Measurements from ENCODE around the gene PTPRM.

PTPRM gene

DNA sequence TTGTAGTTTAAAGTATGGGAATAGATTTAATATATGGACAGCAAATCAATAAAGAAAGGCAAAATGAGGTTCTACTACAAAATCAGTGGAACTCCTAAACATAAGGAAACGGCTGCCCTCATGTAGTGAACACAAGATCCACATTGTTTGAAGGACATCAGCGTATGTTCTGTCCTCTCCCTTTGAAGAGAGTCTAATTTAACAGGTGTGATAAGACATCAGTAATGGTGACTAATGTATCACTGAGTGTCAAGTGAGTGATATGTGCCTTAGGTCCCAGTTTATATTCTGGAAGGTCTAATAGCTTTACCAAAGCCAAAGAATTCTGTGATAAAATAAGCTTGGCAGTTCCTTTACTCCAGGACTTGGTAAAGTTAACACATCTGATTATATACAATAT, 248.7 kb downstream of the PTPRM start:
- H3K36me3 ChIP-seq (ENCODE audit: insufficient read depth, low read length) = no peaks in the 10 kb centered on the region
- H3K9ac ChIP-seq (ENCODE audit: low read depth, low read length) = no peak overlapping the region
- no peaks in the 10 kb centered on the region for H3K4me1 ChIP-seq (ENCODE audit: insufficient read depth, low read length)

DNA sequence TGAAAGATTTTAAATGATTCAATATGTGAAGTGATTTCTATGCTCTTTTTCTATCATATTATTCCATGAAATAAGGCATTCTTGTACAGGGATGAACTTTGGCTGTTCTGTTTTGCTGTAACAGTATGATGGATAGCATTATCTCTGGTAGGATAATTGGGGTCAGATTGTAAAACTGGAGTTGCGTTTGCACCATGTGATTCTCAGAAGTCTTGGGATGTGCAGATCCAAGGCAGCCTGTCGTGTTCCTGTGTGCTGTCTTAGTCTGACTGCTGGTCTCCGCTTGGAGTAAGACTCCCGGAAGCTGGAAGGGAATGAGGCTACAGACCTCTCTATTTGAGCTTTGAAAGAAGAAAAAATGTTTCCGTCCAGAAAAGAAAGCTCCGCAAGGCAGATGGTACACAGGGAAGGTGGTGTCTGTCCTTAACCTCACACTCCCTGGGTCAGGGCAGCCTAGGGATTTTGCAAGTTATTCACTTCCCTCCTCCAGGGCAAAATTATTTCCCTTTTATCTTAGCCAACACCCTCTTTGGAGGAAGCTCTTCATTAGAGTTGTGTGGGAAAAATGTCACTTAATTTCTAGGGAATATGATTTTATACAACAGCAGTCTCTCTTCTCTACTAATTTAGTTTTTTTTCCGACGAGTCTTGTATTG, 250.6 kb downstream of the PTPRM start:
- H3K4me1 ChIP-seq (ENCODE audit: insufficient read depth, low read length) = no peaks in the 10 kb centered on the region
- no peaks in the 10 kb centered on the region for H3K36me3 ChIP-seq (ENCODE audit: insufficient read depth, low read length)
- H3K9me3 ChIP-seq (ENCODE audit: control insufficient read depth, insufficient read depth, low read length) = peaks cover 19% of the 10 kb centered on the region; the same call in 1 of the 2 replicates
- no peak overlapping the region for H3K9ac ChIP-seq (ENCODE audit: low read depth, low read length)

More for the DNA sequence above, 248.7 kb downstream of the PTPRM start:
- peaks cover 19% of the 10 kb centered on the region; the same call in 1 of the 2 replicates for H3K9me3 ChIP-seq (ENCODE audit: control insufficient read depth, insufficient read depth, low read length)

DNA sequence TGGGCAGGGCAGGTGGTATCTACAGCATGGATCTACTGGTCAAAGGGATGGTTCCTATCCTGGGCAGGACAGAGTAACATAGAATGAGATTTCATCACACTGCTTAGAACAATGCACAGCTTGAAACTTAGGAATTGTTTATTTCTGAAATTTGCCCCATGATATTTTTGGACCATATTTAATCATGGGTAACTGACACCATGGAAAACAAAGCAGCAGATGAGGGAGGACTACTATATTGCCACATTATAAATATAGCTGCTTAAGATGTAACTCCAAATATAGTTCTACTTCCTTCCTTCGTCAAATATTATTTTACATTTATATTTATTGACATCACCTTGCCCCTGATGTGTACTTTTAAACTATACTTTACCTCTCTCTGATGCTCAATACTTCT, 254.7 kb downstream of the PTPRM start:
- Histone ChIP-seq H3K9ac (ENCODE audit: low read depth, low read length) (no peak overlapping the region), H3K4me1 (ENCODE audit: insufficient read depth, low read length) (no peaks in the 10 kb centered on the region)

DNA sequence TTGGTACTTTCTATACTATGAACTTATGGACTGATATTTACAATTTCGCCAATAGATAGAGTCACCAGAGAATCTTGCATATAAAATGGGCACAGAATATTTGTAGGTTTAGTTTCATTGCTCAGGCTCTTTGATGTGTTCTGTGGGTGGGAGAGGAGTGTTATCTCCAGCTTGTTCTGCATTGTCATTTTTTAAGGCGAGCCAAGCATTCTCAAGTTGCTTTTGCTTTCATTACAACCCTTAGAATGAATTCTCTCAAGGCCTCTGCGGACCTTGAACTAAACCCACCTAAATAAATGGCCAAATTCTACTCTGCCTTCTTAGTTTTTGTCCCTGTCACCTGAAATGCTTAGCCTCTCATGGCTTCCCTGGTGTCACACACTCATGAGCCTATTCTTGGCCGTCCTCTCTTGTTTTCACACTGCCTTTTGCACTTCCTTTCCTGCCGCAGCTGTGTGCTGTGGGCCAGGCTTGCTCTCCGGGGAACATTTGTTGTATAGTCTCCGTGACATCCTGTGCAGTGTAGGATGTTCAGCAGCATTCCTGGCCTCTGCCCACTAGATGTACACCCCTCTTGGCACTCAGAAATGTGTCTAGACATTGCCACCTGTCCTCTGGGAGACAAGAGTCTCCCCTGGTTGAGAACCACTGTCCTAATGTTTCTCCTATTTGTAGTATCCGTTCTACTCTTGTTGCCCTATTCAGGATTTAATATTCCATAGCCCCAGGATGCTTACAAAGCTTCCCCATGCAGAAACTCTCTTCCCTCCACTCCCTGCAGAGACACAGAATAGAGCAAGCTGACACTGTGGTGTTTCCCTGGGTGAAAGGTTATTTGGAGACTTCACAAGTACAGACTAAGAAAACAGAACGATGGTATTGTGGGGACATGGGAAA, 255.6 kb downstream of the PTPRM start:
- Histone ChIP-seq H3K9ac (ENCODE audit: low read depth, low read length) (no peak overlapping the region), H3K9me3 (ENCODE audit: control insufficient read depth, insufficient read depth, low read length) (no peaks in the 10 kb centered on the region), H3K36me3 (ENCODE audit: insufficient read depth, low read length) (no peaks in the 10 kb centered on the region), H3K4me1 (ENCODE audit: insufficient read depth, low read length) (no peaks in the 10 kb centered on the region)

More for the DNA sequence above, 254.7 kb downstream of the PTPRM start:
- no peaks in the 10 kb centered on the region for H3K36me3 ChIP-seq (ENCODE audit: insufficient read depth, low read length)
- H3K9me3 ChIP-seq (ENCODE audit: control insufficient read depth, insufficient read depth, low read length) = no peaks in the 10 kb centered on the region

DNA sequence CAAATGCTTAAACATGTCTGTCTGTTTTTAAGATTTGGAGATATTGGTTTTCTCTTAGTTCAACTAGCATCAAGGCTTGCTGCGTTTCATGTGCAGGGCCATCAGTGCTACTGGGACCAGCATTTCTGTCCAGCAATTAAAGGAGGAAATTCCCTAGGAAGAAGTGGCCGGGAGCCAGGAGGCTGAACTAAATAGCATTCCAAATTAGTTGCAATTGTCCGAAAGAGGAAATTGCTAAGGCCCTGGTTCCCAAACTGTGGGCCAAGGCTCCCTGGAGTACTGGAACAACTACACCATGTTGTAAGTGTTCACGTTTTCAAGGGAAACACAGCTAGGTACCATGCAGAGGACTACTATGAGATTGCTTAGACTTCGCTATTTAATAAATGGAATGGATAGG, 257.9 kb downstream of the PTPRM start:
- no peaks in the 10 kb centered on the region for H3K36me3 ChIP-seq (ENCODE audit: insufficient read depth, low read length)
- no peaks in the 10 kb centered on the region for H3K9me3 ChIP-seq (ENCODE audit: control insufficient read depth, insufficient read depth, low read length)
- H3K4me1 ChIP-seq (ENCODE audit: insufficient read depth, low read length) = no peaks in the 10 kb centered on the region
- no peak overlapping the region for H3K9ac ChIP-seq (ENCODE audit: low read depth, low read length)

DNA sequence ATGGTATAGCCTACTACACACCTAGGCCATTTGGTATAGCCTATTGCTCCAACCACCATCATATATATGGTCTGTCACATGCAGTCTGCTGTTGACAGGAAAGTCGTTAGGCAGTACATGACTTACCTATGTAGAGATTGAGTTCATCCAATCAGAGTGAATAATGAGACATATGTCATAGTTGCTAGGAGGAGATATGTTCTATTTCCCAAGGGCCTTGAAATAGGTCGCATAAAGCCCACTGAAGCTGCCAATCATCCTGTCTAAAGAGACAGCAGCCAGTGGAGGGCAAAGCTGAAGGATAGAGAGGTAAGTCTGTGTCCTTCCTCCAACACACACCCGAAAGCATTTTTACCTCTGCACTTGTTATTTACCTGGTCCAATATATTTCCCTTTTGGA, 263.4 kb downstream of the PTPRM start:
- Histone ChIP-seq H3K36me3 (ENCODE audit: insufficient read depth, low read length) (no peaks in the 10 kb centered on the region), H3K4me1 (ENCODE audit: insufficient read depth, low read length) (no peaks in the 10 kb centered on the region), H3K9ac (ENCODE audit: low read depth, low read length) (no peak overlapping the region), H3K9me3 (ENCODE audit: control insufficient read depth, insufficient read depth, low read length) (no peaks in the 10 kb centered on the region; the same call in 1 of the 2 replicates)

DNA sequence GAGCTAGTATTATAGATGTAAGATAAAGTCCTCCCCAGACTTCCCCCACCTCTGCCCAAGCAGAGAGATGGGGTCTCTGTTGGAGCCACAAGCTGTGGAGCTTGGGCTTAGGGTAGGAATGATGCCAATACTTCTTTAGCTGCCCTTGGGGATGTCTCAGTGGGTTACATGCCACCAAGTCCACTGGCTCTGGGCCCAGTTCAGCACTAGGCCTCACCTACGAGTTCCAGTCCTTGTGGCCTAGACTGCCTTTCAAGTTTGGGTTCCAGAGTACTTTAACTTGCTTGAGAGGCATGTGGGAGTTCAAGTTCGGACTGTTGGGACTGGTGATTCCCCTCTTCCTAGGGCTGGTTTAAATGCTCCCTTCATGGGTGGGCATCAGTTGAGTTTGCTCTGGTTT, 272.4 kb downstream of the PTPRM start:
- Histone ChIP-seq H3K9me3 (ENCODE audit: control insufficient read depth, insufficient read depth, low read length) (peaks cover 11% of the 10 kb centered on the region), H3K9ac (ENCODE audit: low read depth, low read length) (no peak overlapping the region), H3K36me3 (ENCODE audit: insufficient read depth, low read length) (no peaks in the 10 kb centered on the region), H3K4me1 (ENCODE audit: insufficient read depth, low read length) (no peaks in the 10 kb centered on the region)

DNA sequence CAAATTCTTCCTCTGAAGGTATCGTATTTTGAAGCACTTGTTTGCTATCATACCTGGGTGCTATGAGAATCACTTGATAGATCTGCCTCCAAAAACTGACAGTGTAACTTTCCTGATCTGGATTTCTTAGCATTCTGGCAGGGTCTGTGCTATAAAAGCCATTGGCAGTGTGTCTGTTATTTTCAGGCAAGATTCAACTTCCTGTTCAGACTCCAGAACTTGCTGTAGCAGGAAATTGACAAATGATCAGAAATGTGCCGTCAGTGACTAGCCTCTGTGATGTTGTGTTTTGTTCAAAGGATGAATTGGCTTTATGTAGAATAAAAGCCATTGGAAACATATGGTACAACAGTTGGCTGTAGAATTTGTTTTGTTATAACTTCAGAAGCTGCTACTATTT, 273.3 kb downstream of the PTPRM start:
- no peak overlapping the region for H3K9ac ChIP-seq (ENCODE audit: low read depth, low read length)
- no peaks in the 10 kb centered on the region for H3K4me1 ChIP-seq (ENCODE audit: insufficient read depth, low read length)
- H3K36me3 ChIP-seq (ENCODE audit: insufficient read depth, low read length) = no peaks in the 10 kb centered on the region
- peaks cover 19% of the 10 kb centered on the region for H3K9me3 ChIP-seq (ENCODE audit: control insufficient read depth, insufficient read depth, low read length)

DNA sequence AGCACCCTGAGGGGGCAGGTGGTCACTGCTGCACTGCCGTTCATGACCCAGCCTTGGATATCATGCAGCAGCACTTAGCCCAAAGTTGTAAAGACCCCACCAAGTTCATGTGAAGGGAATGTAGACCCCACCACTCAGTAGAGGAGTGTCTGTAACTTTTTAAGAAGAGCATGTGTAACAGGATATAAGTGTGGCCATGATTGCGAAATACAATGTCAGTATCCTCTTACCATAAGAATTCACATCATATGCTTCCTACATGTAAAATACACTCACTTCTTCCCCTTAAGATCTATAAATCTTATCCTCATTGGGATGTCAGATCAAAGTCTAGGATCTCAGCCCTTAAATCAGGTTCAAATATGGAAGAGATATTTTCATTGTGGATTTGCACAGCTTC, 276.9 kb downstream of the PTPRM start:
- no peak overlapping the region for H3K9ac ChIP-seq (ENCODE audit: low read depth, low read length)
- no peaks in the 10 kb centered on the region for H3K4me1 ChIP-seq (ENCODE audit: insufficient read depth, low read length)
- H3K9me3 ChIP-seq (ENCODE audit: control insufficient read depth, insufficient read depth, low read length) = peaks cover 20% of the 10 kb centered on the region
- H3K36me3 ChIP-seq (ENCODE audit: insufficient read depth, low read length) = no peaks in the 10 kb centered on the region

DNA sequence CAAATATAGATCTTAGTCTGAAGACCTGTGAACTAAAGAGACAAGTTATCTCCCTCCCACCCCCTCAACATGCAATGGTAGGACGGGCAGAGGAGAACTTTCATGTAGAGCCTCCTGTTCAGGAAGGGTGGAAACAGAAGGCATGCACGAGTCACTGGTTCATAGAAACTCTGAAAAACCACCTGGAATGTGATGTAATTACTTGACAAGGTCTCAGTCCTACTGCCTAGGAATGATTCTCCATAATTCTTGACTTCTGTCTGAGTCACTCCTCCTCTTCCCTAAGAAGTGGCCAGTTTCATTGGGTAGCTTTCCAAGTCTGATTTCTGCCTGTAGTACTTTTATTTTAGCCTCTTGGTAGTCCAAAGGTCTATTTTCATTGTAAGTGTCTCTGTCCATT, 277.3 kb downstream of the PTPRM start:
- Histone ChIP-seq H3K9ac (ENCODE audit: low read depth, low read length) (no peak overlapping the region), H3K36me3 (ENCODE audit: insufficient read depth, low read length) (no peaks in the 10 kb centered on the region), H3K4me1 (ENCODE audit: insufficient read depth, low read length) (no peaks in the 10 kb centered on the region), H3K9me3 (ENCODE audit: control insufficient read depth, insufficient read depth, low read length) (peaks cover 20% of the 10 kb centered on the region)

DNA sequence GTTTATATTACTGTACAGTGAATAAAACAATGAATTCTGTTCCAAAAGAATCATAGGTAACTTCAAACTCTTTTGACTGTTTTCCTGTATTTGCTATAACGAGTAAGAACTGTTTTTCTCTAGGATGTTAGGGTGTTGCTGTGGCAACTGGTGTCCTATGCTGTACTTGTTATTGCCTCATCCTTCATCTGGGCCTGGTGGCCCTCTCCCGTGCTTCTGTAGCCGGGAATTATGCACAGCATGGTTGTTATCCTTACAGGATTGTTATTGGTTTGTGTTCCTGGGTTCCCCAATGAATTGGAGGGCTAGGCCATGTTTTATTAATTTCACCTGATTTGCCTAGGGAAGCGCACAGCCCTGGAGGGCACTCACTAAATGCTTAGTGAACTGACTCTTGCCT, 279.2 kb downstream of the PTPRM start:
- Histone ChIP-seq H3K4me1 (ENCODE audit: insufficient read depth, low read length) (no peaks in the 10 kb centered on the region), H3K9me3 (ENCODE audit: control insufficient read depth, insufficient read depth, low read length) (peaks cover 20% of the 10 kb centered on the region), H3K36me3 (ENCODE audit: insufficient read depth, low read length) (no peaks in the 10 kb centered on the region), H3K9ac (ENCODE audit: low read depth, low read length) (no peak overlapping the region)

DNA sequence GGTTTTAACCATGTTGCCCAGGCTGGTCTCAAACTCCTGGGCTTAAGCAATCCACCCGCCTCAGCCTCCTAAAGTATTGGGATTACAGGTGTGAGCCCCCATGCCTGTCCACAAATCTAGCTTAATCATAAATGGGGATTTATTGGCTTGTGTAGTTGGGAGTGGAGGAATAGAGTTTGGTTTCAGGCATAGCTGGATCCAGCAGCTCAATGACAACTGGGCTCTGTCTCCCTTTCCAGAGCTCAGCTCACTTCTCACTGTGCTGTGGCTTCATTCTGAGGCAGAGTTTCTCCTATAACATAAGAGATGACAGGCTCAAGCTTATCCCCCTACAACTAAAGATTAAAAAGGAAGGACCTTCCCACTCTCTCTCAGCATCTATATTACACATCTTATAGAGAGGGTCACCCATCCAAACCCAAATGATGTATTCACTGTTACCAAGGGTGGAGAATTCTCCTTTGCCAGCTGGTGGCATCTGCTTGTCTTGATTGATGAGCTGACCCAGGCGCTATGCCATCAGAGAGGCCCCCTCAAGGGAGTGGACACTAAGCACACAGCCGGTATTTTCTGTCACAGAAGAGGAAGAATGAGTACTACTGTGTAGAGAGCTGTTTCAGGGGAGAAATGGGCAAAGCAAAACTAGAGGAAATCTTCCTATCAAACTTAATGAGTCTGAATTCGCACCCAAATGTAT, 280.4 kb downstream of the PTPRM start:
- Histone ChIP-seq H3K4me1 (ENCODE audit: insufficient read depth, low read length) (no peaks in the 10 kb centered on the region), H3K9me3 (ENCODE audit: control insufficient read depth, insufficient read depth, low read length) (peaks cover 20% of the 10 kb centered on the region), H3K36me3 (ENCODE audit: insufficient read depth, low read length) (no peaks in the 10 kb centered on the region), H3K9ac (ENCODE audit: low read depth, low read length) (no peak overlapping the region)

DNA sequence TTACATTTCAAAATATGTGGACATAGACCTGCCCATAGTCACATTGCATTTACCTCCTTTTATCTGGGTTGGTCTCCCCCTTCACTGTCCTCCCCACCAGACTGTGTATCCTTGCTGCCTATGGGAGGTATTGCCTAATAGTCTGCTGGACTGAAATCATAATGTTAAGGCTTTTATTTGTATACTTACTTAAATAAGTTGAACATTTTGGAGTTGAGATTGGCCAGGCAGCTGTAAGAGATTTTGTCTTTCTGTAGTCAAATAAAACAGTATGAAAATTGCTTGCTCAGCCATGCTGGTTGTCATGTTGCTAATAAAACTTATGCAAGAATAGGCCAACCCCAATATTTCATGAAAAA, 280.9 kb downstream of the PTPRM start:
- Histone ChIP-seq H3K9ac (ENCODE audit: low read depth, low read length) (no peak overlapping the region), H3K9me3 (ENCODE audit: control insufficient read depth, insufficient read depth, low read length) (peaks cover 20% of the 10 kb centered on the region), H3K4me1 (ENCODE audit: insufficient read depth, low read length) (no peaks in the 10 kb centered on the region), H3K36me3 (ENCODE audit: insufficient read depth, low read length) (no peaks in the 10 kb centered on the region)

DNA sequence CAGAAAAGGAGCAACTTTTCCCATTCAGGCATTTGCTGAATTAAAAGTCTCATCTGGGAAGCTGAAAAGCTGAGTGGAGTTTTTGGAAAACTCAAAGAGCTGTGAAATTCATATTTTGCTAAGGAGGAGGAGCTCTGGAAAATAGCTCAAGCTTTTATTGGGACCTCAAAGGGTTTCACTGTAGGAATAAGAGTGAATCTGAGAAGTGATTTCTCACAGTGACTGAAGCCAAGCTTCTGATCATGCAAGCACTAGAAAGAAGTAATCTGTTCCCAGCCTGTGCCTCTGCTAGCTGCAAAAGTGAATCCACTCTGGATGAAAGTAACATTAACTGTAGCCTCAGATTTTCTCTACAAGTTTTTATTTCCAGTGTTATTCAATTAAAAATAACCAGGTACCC, 283.3 kb downstream of the PTPRM start:
- H3K36me3 ChIP-seq (ENCODE audit: insufficient read depth, low read length) = no peaks in the 10 kb centered on the region
- H3K9me3 ChIP-seq (ENCODE audit: control insufficient read depth, insufficient read depth, low read length) = no peaks in the 10 kb centered on the region
- H3K9ac ChIP-seq (ENCODE audit: low read depth, low read length) = no peak overlapping the region
- H3K4me1 ChIP-seq (ENCODE audit: insufficient read depth, low read length) = no peaks in the 10 kb centered on the region

Data from ES-I3 (cell line).